Esophagus muscularis mucosa (tissue), 4 donors: Measurements from ENCODE around the gene ADGRB3. TPM values are rescaled to one million over a fixed set of nuclear protein-coding genes. Genes with fewer than 3 reads are reported as not detected.

ENCODE experiments used
- DNase-seq: peaks from one replicate; pipeline ENCODE4 v3.0.0-alpha.2; 2017; ENCODE audit errors: extremely low spot score
- H3K27ac ChIP-seq, 4 donors: fragments of 200-600 bp; sonication (generic); replicated peaks in 1 of 4; 1 replicate in 3 of 4; 2 replicates in 1 of 4; pipeline ENCODE4 v1.5.1; 2016 to 2019; ENCODE audit warnings: mild to moderate bottlenecking in 1 of 4
- H3K27me3 ChIP-seq, 4 donors: fragments of 200-600 bp; sonication (generic); one replicate each; pipeline versions ENCODE4 v1.5.1 to v1.6.0; 2016 to 2019
- H3K36me3 ChIP-seq, 4 donors: fragments of 200-600 bp; sonication (generic); one replicate each; pipeline ENCODE4 v1.5.1; 2016 to 2019
- H3K4me1 ChIP-seq, 4 donors: fragments of 200-600 bp; sonication (generic); one replicate each; pipeline ENCODE4 v1.5.1; 2016 to 2019
- H3K4me3 ChIP-seq, 4 donors: fragments of 200-600 bp; sonication (generic); 1 replicate in 2 of 4; 2 replicates in 2 of 4; pipeline ENCODE4 v1.5.1; 2016 to 2019; ENCODE audit warnings: mild to moderate bottlenecking in 4 of 4, moderate library complexity in 1 of 4
- H3K9me3 ChIP-seq, 4 donors: fragments of 200-600 bp; sonication (generic); 1 replicate in 3 of 4; 2 replicates in 1 of 4; pipeline ENCODE4 v1.5.1; 2016 to 2019
- EP300 ChIP-seq: sonication (generic); formaldehyde crosslinking; IDR thresholded peaks from one replicate; pipeline ENCODE4 v1.6.1; 2017; ENCODE audit warnings: antibody characterized with exemption
- POLR2A ChIP-seq: fragments of 450-650 bp; IDR thresholded peaks from one replicate; pipeline ENCODE4 v1.6.1; 2017; ENCODE audit warnings: antibody characterized with exemption, moderate library complexity, mild to moderate bottlenecking, low read depth
- POLR2AphosphoS5 ChIP-seq, 2 donors: sonication (generic); formaldehyde crosslinking; IDR thresholded peaks; one replicate each; pipeline ENCODE4 v1.6.1; 2017; ENCODE audit warnings: antibody characterized with exemption in 2 of 2
- WGBS: methylation state at CpG from one replicate; pipeline ENCODE4 v1.1.5; 2018; 5-methylcytosine and 5-hydroxymethylcytosine counted together
- intact Hi-C: fragments of 100-400 bp; cut with DNase I; formaldehyde crosslinking; loops from one replicate; pipeline ENCODE4 v1.15.1; 2023
- total RNA-seq, 4 donors: library from RNA; depleted of rRNA; stranded (reverse); fragments of >200 nt; gene quantifications; one replicate each; pipeline versions ENCODE4 v1.1.0 to v1.2.1, GENCODE V29; 2016
- TF ChIP-seq, protein P1 (sequence below), 3 experiments: fragments of 200-600 bp in 2 of 3; fragments of 450-650 bp in 1 of 3; sonication (generic) in 2 of 3; IDR thresholded peaks; one replicate each; pipeline ENCODE4 v1.5.1; 2017 to 2019; ENCODE audit warnings: antibody characterized with exemption in 3 of 3, mild to moderate bottlenecking in 2 of 3, moderate library complexity in 1 of 3

The ADGRB3 gene
- total RNA-seq, 4 donors from 2014 or later, result 4.9 to 6.3 (median 5.8) TPM

DNA sequence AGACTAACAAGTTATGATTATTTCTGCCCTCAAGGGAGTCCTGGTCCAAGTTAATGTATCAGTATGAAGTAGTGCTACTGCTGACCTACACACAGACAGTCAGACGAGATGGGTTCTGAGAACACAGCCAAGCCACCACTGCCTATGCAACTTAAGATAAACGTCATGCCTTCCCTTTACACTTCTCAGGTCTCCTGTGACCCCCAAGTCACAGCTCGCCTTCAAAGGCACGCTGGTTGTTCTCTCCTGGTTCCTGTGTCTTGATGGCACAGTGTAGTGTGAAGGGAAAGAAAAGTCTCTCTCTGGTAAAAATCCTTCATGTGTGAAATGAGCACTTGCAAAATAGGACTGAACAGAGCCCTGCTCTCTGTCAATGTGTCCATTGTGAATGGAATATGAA is 377.8 kb downstream of the ADGRB3 start:
- H3K9me3 ChIP-seq, result no peaks in the 10 kb centered on the region
- H3K36me3 ChIP-seq, result no peaks in the 10 kb centered on the region
- DNase-seq, result no peak
- WGBS, result 72% methylated on average over 4 of the region's 4 CpGs
- H3K27me3 ChIP-seq, result no peaks in the 10 kb centered on the region
- intact Hi-C loops, result no loop called here
- H3K27ac ChIP-seq, result no peak overlapping the region
- H3K4me1 ChIP-seq, result no peaks in the 10 kb centered on the region
- no peak for TF ChIP-seq EP300
- TF ChIP-seq, protein P1, sequence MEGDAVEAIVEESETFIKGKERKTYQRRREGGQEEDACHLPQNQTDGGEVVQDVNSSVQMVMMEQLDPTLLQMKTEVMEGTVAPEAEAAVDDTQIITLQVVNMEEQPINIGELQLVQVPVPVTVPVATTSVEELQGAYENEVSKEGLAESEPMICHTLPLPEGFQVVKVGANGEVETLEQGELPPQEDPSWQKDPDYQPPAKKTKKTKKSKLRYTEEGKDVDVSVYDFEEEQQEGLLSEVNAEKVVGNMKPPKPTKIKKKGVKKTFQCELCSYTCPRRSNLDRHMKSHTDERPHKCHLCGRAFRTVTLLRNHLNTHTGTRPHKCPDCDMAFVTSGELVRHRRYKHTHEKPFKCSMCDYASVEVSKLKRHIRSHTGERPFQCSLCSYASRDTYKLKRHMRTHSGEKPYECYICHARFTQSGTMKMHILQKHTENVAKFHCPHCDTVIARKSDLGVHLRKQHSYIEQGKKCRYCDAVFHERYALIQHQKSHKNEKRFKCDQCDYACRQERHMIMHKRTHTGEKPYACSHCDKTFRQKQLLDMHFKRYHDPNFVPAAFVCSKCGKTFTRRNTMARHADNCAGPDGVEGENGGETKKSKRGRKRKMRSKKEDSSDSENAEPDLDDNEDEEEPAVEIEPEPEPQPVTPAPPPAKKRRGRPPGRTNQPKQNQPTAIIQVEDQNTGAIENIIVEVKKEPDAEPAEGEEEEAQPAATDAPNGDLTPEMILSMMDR (IDR thresholded peaks at IDR 0.05), result no peak
- no peak overlapping the region for H3K4me3 ChIP-seq

DNA sequence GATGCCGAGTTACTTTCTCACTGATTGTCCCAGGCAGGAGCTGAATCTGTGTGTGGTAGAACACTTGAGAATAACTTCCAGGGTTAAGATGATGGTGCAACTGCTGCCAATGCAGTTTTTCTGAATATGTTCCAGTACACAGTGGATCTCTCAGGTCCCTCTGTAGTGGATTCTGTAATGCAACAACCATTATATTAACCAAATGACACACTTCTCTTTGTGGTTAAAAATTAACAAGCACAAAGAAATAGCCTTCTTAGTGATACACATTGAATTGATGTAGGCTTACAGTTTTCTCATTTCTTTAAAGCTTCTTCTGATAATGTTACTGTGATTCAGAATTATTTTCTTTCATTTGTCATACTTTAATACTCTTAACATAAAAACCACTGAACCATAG is 383.8 kb downstream of the ADGRB3 start:
- intact Hi-C loops, result no loop called here
- no peak overlapping the region for H3K4me3 ChIP-seq
- TF ChIP-seq POLR2A (no peak), POLR2AphosphoS5 (IDR thresholded peaks at IDR 0.05) (no peak), EP300 (no peak)
- TF ChIP-seq, protein P1 (IDR thresholded peaks at IDR 0.05), result no peak
- H3K4me1 ChIP-seq, result no peaks in the 10 kb centered on the region
- 95% methylated on average over 1 of the region's 1 CpG for WGBS
- H3K27ac ChIP-seq, result no peak overlapping the region
- no peak for DNase-seq
- no peaks in the 10 kb centered on the region for H3K36me3 ChIP-seq
- H3K9me3 ChIP-seq, result no peaks in the 10 kb centered on the region
- no peaks in the 10 kb centered on the region for H3K27me3 ChIP-seq

DNA sequence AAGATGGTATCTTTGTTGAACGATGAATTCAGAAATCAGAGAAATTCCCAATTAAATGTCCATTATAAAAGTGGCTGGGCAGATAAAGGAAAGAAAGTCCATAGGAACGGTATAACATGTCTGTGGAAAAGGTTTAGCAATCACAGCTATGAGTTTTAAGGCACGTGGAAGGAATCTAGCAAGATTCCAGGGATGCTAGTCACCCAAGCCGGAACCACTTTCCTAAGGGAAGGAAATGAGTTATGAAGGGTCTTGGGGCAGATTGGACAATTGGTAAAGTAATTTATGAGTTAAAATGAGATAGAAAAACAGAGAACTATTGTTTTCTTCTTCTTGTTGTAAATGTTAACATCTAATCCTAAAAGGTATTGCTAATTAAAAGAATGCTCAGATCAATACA is 384.8 kb downstream of the ADGRB3 start:
- no peaks in the 10 kb centered on the region for H3K9me3 ChIP-seq
- H3K4me1 ChIP-seq, result no peaks in the 10 kb centered on the region
- no peak overlapping the region for H3K4me3 ChIP-seq
- intact Hi-C loops, result no loop called here
- DNase-seq, result no peak
- H3K36me3 ChIP-seq, result no peaks in the 10 kb centered on the region
- WGBS, result 92% methylated on average over 4 of the region's 4 CpGs
- no peak overlapping the region for H3K27ac ChIP-seq
- TF ChIP-seq, protein P1 (IDR thresholded peaks at IDR 0.05), result no peak
- TF ChIP-seq EP300 (no peak), POLR2A (no peak)
- H3K27me3 ChIP-seq, result no peaks in the 10 kb centered on the region

DNA sequence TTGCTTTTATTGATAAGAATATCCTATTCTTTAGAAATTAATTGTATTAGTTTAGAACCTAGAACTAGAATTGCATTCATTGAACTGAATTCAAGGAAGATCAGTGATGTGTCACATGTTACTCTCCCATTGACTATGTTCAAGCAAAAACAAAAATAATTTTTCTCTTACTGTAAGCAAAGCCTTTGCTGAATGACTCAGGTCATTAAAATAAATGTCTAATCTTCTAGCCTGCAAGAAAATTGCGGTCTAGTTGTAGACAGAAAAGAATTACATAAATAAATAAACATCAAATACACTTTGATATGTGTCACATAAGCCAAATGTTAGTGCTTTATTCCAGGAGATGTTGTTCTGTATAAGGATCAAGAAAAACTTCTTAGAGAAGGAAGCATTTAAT is 387.9 kb downstream of the ADGRB3 start:
- no peaks in the 10 kb centered on the region for H3K4me1 ChIP-seq
- intact Hi-C loops, result no loop called here
- TF ChIP-seq POLR2AphosphoS5 (IDR thresholded peaks at IDR 0.05) (no peak), EP300 (no peak)
- no peak for DNase-seq
- no peaks in the 10 kb centered on the region for H3K9me3 ChIP-seq
- no peaks in the 10 kb centered on the region for H3K36me3 ChIP-seq
- H3K27me3 ChIP-seq, result no peaks in the 10 kb centered on the region
- no peak overlapping the region for H3K27ac ChIP-seq
- WGBS, result 70% methylated on average over 1 of the region's 1 CpG
- no peak overlapping the region for H3K4me3 ChIP-seq

DNA sequence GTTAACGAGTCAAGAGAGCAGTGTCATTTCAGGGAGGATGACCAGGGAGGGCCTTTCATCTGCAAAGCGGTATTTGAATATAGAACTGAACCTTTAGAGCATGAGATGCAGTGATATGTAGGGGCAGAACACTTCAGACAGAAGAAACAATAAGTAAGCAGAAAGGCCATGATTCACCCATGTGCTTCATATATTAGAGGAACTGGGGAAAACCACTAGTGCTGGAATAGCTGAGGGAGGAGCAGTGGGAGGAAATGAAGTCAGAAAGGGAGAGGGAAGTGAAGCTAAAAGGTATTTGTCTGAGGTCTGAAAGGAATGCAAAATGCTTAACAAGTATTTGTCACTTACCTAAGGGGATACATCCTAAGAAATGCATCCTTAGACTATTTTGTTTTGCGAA is 391.2 kb downstream of the ADGRB3 start:
- Histone ChIP-seq H3K27ac (no peak overlapping the region), H3K4me1 (no peaks in the 10 kb centered on the region), H3K4me3 (no peak overlapping the region), H3K27me3 (no peaks in the 10 kb centered on the region), H3K36me3 (no peaks in the 10 kb centered on the region), H3K9me3 (no peaks in the 10 kb centered on the region)
- intact Hi-C loops, result no loop called here
- TF ChIP-seq POLR2AphosphoS5 (IDR thresholded peaks at IDR 0.05), result no peak
- 91% methylated on average over 3 of the region's 3 CpGs for WGBS
- DNase-seq, result no peak

DNA sequence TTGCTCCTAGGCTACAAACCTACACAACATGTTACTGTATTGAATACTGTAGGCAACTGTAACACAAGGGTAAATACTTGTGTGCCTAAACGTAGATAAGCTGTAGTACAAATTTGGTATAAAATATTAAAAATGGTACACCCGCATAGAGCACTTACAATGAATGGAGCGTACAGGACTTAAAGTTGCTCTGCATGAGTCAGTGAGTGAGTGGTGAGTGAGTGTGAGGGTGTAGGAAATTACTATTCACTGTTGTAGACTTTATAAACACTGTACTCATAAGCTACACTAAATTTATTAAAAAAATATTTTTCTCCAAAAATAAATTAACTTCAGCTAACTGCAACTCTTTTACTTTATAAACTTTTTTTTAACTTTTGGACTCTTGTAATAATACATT is 391.6 kb downstream of the ADGRB3 start:
- Histone ChIP-seq H3K36me3 (no peaks in the 10 kb centered on the region), H3K27ac (no peak overlapping the region), H3K4me3 (no peak overlapping the region), H3K4me1 (no peaks in the 10 kb centered on the region), H3K27me3 (no peaks in the 10 kb centered on the region), H3K9me3 (no peaks in the 10 kb centered on the region)
- WGBS, result 58% methylated on average over 3 of the region's 3 CpGs
- TF ChIP-seq EP300, result no peak
- TF ChIP-seq POLR2A, result no peak
- no peak for TF ChIP-seq POLR2AphosphoS5 (IDR thresholded peaks at IDR 0.05)
- TF ChIP-seq, protein P1 (IDR thresholded peaks at IDR 0.05), result no peak
- intact Hi-C loops, result no loop called here
- no peak for DNase-seq
